Measurements from ENCODE around the gene DNAJB9. TPM values are rescaled to one million over a fixed set of nuclear protein-coding genes. Genes with fewer than 3 reads are reported as not detected.
"Not testable (repeated sequence)": the region's sequence is repeated elsewhere in the genome, so short reads cannot be mapped to it uniquely, and the experiment has no call there.

The DNAJB9 gene
- total and polyA plus RNA-seq, 9 of the 15 experiments (the other 6 are each of a cell fraction or from before 2014, with no cell fraction given): 4.3 to 34.2 (median 9.6) TPM

DNA sequence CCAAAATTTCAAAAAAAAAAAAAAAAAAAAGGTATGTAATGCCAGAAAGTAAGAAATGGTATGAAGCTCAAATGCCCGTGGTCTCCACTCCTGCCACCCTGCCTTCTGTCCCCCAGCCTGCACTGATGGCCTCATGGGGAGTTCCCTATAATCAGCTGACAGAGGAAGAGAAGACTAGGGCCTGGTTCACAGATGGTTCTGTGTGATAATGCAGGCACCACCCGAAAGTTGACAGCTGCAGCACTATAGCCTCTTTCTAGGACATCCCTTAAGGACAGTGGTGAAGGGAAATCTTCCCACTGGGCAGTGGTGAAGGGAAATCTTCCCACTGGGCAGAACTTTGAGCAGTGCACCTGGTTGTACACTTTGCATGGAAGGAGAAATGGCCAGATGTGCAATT, 31.4 kb upstream of the DNAJB9 start (continued):
- peak in 1 of 2 experiments; percentile 94; a peak in 2 of 4 replicates for TF ChIP-seq ZNF318 (IDR thresholded peaks at IDR 0.05; ENCODE audit: borderline replicate concordance in 1 of 2, low read depth in 1 of 2)
- peak; percentile 24 to 91; a peak in 3 of 4 replicates for TF ChIP-seq ARNT (IDR thresholded peaks at IDR 0.05)
- peak; percentile 97 for TF ChIP-seq SMARCA4 (IDR thresholded peaks at IDR 0.05)
- not testable (repeated sequence) for TF ChIP-seq PBX2 (CRISPR knock-in tag; IDR thresholded peaks at IDR 0.05; ENCODE audit: low read depth)
- TF ChIP-seq PBX2 (tag; conservative IDR thresholded peaks at IDR 0.05; ENCODE audit: low read depth): peak; percentile 57
- TF ChIP-seq ZNF766 (CRISPR knock-in tag; conservative IDR thresholded peaks at IDR 0.05): 0 out of 2 replicates have a peak, but pooled peaks have one; percentile 47
- peak; percentile 86 for TF ChIP-seq MEIS2 (IDR thresholded peaks at IDR 0.05; ENCODE audit: partially characterized antibody)
- peak; percentile 74 for TF ChIP-seq ATF7 (IDR thresholded peaks at IDR 0.05)
- peak; percentile 29 for TF ChIP-seq RBBP5 (IDR thresholded peaks at IDR 0.05; ENCODE audit: borderline replicate concordance, insufficient read depth, low read length, poor library complexity, severe bottlenecking)
- TF ChIP-seq TFAP4 (CRISPR knock-in tag; IDR thresholded peaks at IDR 0.05; ENCODE audit: borderline replicate concordance): peak; percentile 99
- TF ChIP-seq, protein P1, sequence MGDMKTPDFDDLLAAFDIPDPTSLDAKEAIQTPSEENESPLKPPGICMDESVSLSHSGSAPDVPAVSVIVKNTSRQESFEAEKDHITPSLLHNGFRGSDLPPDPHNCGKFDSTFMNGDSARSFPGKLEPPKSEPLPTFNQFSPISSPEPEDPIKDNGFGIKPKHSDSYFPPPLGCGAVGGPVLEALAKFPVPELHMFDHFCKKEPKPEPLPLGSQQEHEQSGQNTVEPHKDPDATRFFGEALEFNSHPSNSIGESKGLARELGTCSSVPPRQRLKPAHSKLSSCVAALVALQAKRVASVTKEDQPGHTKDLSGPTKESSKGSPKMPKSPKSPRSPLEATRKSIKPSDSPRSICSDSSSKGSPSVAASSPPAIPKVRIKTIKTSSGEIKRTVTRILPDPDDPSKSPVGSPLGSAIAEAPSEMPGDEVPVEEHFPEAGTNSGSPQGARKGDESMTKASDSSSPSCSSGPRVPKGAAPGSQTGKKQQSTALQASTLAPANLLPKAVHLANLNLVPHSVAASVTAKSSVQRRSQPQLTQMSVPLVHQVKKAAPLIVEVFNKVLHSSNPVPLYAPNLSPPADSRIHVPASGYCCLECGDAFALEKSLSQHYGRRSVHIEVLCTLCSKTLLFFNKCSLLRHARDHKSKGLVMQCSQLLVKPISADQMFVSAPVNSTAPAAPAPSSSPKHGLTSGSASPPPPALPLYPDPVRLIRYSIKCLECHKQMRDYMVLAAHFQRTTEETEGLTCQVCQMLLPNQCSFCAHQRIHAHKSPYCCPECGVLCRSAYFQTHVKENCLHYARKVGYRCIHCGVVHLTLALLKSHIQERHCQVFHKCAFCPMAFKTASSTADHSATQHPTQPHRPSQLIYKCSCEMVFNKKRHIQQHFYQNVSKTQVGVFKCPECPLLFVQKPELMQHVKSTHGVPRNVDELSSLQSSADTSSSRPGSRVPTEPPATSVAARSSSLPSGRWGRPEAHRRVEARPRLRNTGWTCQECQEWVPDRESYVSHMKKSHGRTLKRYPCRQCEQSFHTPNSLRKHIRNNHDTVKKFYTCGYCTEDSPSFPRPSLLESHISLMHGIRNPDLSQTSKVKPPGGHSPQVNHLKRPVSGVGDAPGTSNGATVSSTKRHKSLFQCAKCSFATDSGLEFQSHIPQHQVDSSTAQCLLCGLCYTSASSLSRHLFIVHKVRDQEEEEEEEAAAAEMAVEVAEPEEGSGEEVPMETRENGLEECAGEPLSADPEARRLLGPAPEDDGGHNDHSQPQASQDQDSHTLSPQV (IDR thresholded peaks at IDR 0.05): peak; percentile 80

All from K562 (cell line).